Mesenchymal stem cell (in vitro differentiated cells and primary cell): ENCODE results near the gene PNRC1.
A peak's percentile ranks its signal among the peaks of the same experiment; 100 is the strongest.

ENCODE experiments used
- DNase-seq: peaks from one replicate; pipeline ENCODE4 v3.0.0-alpha.2; 2013
- H2AFZ ChIP-seq: one replicate; pipeline ENCODE4 v1.6.1; 2013; ENCODE audit warnings: low read depth, mild to moderate bottlenecking, control low read depth, inconsistent platforms, low read length, moderate library complexity
- H2AK5ac ChIP-seq: 2 replicates; pipeline ENCODE4 v1.6.1; 2013; ENCODE audit warnings: low read length, moderate library complexity, mild to moderate bottlenecking, inconsistent platforms; ENCODE audit not compliant: severe bottlenecking
- H2BK120ac ChIP-seq: one replicate; pipeline ENCODE4 v1.6.1; 2013; ENCODE audit warnings: low read depth, mild to moderate bottlenecking, inconsistent platforms, low read length, moderate library complexity
- H2BK12ac ChIP-seq, 2 experiments: one replicate each; pipeline ENCODE4 v1.6.1; 2013; ENCODE audit warnings: inconsistent platforms in 2 of 2, low read length in 2 of 2, mild to moderate bottlenecking in 2 of 2, moderate library complexity in 2 of 2, control low read depth in 1 of 2
- H2BK15ac ChIP-seq: one replicate; pipeline ENCODE4 v1.6.1; 2013; ENCODE audit warnings: mild to moderate bottlenecking, low read depth, inconsistent platforms; ENCODE audit not compliant: poor library complexity, severe bottlenecking
- H2BK5ac ChIP-seq: 2 replicates; pipeline ENCODE4 v1.6.1; 2013; ENCODE audit warnings: low read depth, mild to moderate bottlenecking, low read length, control low read depth, inconsistent platforms; ENCODE audit not compliant: poor library complexity, severe bottlenecking
- H3K14ac ChIP-seq, 2 experiments: one replicate each; pipeline ENCODE4 v1.6.1; 2013; ENCODE audit warnings: inconsistent platforms in 2 of 2, low read length in 2 of 2, control low read depth in 1 of 2, mild to moderate bottlenecking in 1 of 2, moderate library complexity in 1 of 2
- H3K18ac ChIP-seq, 2 experiments: one replicate each; pipeline ENCODE4 v1.6.1; 2013; ENCODE audit warnings: inconsistent platforms in 2 of 2, low read length in 2 of 2, control low read depth in 1 of 2, low read depth in 1 of 2, mild to moderate bottlenecking in 1 of 2
- H3K23ac ChIP-seq, 2 experiments: one replicate each; pipeline ENCODE4 v1.6.1; 2013; ENCODE audit warnings: inconsistent platforms in 2 of 2, low read length in 2 of 2, mild to moderate bottlenecking in 2 of 2, moderate library complexity in 2 of 2, control low read depth in 1 of 2
- H3K27ac ChIP-seq: 2 replicates; pipeline ENCODE4 v1.5.1; 2013; ENCODE audit warnings: mild to moderate bottlenecking, moderate library complexity, low read length, control low read depth, inconsistent platforms; ENCODE audit not compliant: poor library complexity, severe bottlenecking
- H3K27me3 ChIP-seq, 2 experiments: 2 replicates each; pipeline versions ENCODE4 v1.6.1 to v1.7.0; 2013; ENCODE audit warnings: low read length in 2 of 2, mild to moderate bottlenecking in 2 of 2, moderate library complexity in 2 of 2, control low read depth in 1 of 2, inconsistent platforms in 1 of 2; ENCODE audit not compliant: control insufficient read depth in 1 of 2, insufficient read depth in 1 of 2
- H3K36me3 ChIP-seq, 2 experiments: 2 replicates each; pipeline versions ENCODE4 v1.6.1 to v1.7.0; 2013; ENCODE audit warnings: low read length in 2 of 2, control low read depth in 1 of 2, inconsistent platforms in 1 of 2, low read depth in 1 of 2, mild to moderate bottlenecking in 1 of 2; ENCODE audit not compliant: insufficient read depth in 2 of 2, control insufficient read depth in 1 of 2
- H3K4ac ChIP-seq, 2 experiments: one replicate each; pipeline ENCODE4 v1.6.1; 2013; ENCODE audit warnings: inconsistent platforms in 2 of 2, low read length in 2 of 2, mild to moderate bottlenecking in 2 of 2, moderate library complexity in 2 of 2, control low read depth in 1 of 2, low read depth in 1 of 2
- H3K4me1 ChIP-seq: 2 replicates; pipeline ENCODE4 v1.6.1; 2013; ENCODE audit warnings: low read depth, low read length, control low read depth; ENCODE audit not compliant: control insufficient read depth, insufficient read depth
- H3K4me2 ChIP-seq: 2 replicates; pipeline ENCODE4 v1.6.1; 2013; ENCODE audit warnings: low read length, mild to moderate bottlenecking, inconsistent platforms; ENCODE audit not compliant: poor library complexity, severe bottlenecking
- H3K4me3 ChIP-seq, 2 experiments: 2 replicates each; pipeline versions ENCODE4 v1.5.1 to v1.7.0; 2013; ENCODE audit warnings: low read length in 2 of 2, mild to moderate bottlenecking in 2 of 2, control low read depth in 1 of 2, low read depth in 1 of 2; ENCODE audit not compliant: insufficient read depth in 1 of 2
- H3K79me1 ChIP-seq: replicated peaks from 2 replicates; pipeline ENCODE4 v1.6.1; 2013; ENCODE audit warnings: mild to moderate bottlenecking, control low read depth, low read length, inconsistent platforms; ENCODE audit not compliant: poor library complexity, severe bottlenecking
- H3K9ac ChIP-seq: 2 replicates; pipeline ENCODE4 v1.7.0; 2013; ENCODE audit warnings: mild to moderate bottlenecking, low read length, moderate library complexity
- H3K9me3 ChIP-seq: 2 replicates; pipeline ENCODE4 v1.7.0; 2013; ENCODE audit warnings: mild to moderate bottlenecking, low read length; ENCODE audit not compliant: control insufficient read depth
- H4K8ac ChIP-seq: one replicate; pipeline ENCODE4 v1.6.1; 2013; ENCODE audit warnings: inconsistent platforms, mild to moderate bottlenecking, low read length, moderate library complexity
- H4K91ac ChIP-seq: one replicate; pipeline ENCODE4 v1.6.1; 2013; ENCODE audit warnings: mild to moderate bottlenecking, low read length, inconsistent platforms
- WGBS: methylation state at CpG from one replicate; pipeline ENCODE4 v1.1.7; 2013; ENCODE audit warnings: mixed read lengths; 5-methylcytosine and 5-hydroxymethylcytosine counted together

The PNRC1 gene

DNA sequence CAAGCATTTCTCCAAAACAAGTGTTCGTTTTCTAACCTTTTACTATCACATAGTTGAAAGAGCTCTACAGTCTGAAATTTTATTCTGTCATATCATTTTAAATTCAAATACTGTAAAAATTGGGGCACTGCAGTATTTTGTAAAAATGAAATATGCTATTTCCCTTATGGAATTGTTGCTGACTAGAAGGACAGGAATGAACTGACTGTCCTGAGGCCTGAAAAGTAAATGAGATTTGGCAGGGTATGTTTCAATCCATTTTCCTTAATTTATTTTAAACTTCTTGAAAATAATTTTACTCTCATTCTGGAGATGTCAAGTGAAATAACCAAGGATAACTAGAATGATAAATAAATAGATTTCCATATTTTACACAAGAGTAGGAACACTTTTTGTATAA, 11.9 kb upstream of the PNRC1 start:
- Histone ChIP-seq H2AK5ac (no peak overlapping the region), H3K18ac (no peak overlapping the region), H2BK5ac (no peak overlapping the region), H3K79me1 (no peaks in the 10 kb centered on the region), H3K4me1 (no peaks in the 10 kb centered on the region), H3K27ac (no peak overlapping the region), H2BK120ac (no peak overlapping the region), H3K4me2 (no peak overlapping the region), H2BK12ac (no peak overlapping the region), H4K91ac (no peak overlapping the region), H2BK15ac (no peak overlapping the region), H3K9me3 (no peaks in the 10 kb centered on the region), H3K4ac (no peak overlapping the region), H2AFZ (no peak overlapping the region), H3K14ac (no peak overlapping the region), H3K23ac (no peak overlapping the region), H3K9ac (no peak overlapping the region), H3K36me3 (no peaks in the 10 kb centered on the region), H3K4me3 (no peak overlapping the region), H4K8ac (no peak overlapping the region), H3K27me3 (no peaks in the 10 kb centered on the region)
- DNase-seq: no peak
- WGBS: 40% methylated on average over 1 of the region's 1 CpG

DNA sequence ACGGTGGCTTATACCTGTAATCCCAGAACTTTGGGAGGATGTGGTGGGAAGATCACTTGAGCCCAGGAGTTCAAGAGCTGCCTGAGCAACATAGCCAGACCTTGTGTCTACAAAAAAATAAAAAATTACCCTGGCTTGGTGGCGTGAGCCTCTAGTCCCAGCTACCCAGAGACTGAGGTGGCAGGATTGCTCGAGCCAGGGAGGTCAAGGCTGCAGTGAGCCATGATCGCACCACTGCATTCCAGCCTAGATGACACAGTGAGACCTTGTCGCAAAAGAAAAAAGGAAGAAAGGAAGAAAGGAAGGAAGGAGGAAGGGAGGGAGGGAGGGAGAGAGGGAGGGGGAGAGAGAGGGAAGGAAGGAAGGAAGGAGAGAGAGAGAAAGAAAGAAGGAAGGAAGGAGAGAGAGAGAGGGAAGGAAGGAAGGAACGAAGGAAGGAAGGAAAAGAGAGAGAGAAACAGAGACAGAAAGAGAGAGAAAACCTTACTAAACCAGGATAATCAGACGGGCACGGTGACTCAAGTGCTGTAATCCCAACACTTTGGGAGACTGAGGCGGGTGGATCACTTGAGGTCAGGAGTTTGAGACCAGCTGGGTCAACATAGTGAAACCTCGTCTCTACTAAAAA, 10.9 kb upstream of the PNRC1 start:
- H2AFZ ChIP-seq: no peak overlapping the region
- H2BK15ac ChIP-seq: no peak overlapping the region
- H3K4ac ChIP-seq: no peak overlapping the region
- H3K4me1 ChIP-seq: no peaks in the 10 kb centered on the region
- H3K23ac ChIP-seq: no peak overlapping the region
- H3K14ac ChIP-seq: no peak overlapping the region
- H3K18ac ChIP-seq: no peak overlapping the region
- no peak overlapping the region for H3K9ac ChIP-seq
- H3K27ac ChIP-seq: no peak overlapping the region
- no peak overlapping the region for H4K8ac ChIP-seq
- WGBS: 88% methylated on average over 10 of the region's 10 CpGs
- no peak overlapping the region for H2AK5ac ChIP-seq
- no peaks in the 10 kb centered on the region for H3K79me1 ChIP-seq
- no peak for DNase-seq
- no peak overlapping the region for H3K4me2 ChIP-seq
- H3K4me3 ChIP-seq: no peak overlapping the region
- H3K27me3 ChIP-seq: no peaks in the 10 kb centered on the region
- H4K91ac ChIP-seq: no peak overlapping the region
- no peaks in the 10 kb centered on the region for H3K36me3 ChIP-seq
- H2BK5ac ChIP-seq: no peak overlapping the region
- H3K9me3 ChIP-seq: no peaks in the 10 kb centered on the region
- no peak overlapping the region for H2BK120ac ChIP-seq
- no peak overlapping the region for H2BK12ac ChIP-seq

DNA sequence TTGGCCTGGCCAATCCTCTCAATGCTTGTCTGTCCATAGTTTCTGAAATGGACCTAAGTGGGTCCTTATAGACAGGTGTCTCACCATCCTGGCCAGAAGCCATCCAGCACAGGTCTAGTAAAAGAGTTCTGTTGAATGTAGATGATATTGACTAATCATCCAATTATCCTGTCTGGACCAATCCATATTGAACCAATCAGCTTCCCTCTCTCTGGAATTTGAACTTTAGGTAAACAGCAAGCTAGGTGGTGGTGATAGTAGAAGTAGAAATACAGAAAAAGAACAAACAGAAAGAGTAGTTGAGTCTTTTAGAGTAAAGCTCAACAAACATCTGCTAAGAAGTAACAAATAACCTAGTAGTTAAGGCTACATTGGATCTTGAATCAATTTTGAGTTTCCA, 9.5 kb upstream of the PNRC1 start:
- Histone ChIP-seq H2BK12ac (no peak overlapping the region), H3K4me2 (no peak overlapping the region), H3K4me1 (no peaks in the 10 kb centered on the region), H2BK5ac (no peak overlapping the region), H3K27ac (no peak overlapping the region), H3K4me3 (no peak overlapping the region), H2BK120ac (no peak overlapping the region), H3K9ac (no peak overlapping the region), H4K91ac (no peak overlapping the region), H2AFZ (no peak overlapping the region), H3K18ac (no peak overlapping the region), H3K9me3 (no peaks in the 10 kb centered on the region), H3K23ac (no peak overlapping the region), H3K79me1 (no peaks in the 10 kb centered on the region), H2BK15ac (no peak overlapping the region), H2AK5ac (no peak overlapping the region), H3K36me3 (no peaks in the 10 kb centered on the region), H4K8ac (no peak overlapping the region), H3K4ac (no peak overlapping the region), H3K14ac (no peak overlapping the region), H3K27me3 (no peaks in the 10 kb centered on the region)
- no peak for DNase-seq

DNA sequence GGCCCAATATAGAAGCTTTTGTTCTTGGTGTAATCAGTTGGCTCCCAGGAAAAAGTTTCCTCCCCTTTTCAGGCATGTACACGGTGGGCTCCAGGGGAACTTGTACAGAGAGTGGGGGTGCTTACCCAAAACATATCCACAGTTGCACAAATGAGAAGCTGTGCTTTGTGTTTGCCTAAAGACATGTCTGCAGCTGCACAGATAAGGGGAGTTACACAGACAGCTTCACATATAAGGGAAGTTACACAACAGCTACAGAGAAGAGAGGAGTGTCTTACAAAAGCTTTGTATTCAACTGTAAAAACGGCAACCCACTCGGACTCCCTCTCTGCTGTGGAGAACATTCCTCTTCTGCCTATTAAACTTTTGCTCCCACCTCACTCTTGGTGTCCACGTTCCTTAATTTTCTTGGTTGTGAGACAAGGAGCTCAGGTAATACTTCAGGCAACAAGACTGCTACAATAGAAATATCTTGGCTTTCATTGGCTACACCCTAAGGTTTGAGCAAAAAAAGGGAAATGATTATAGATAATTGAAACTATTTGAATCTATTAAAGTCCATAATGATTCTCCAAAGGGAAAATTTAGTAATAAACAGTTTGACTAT, 7.4 kb upstream of the PNRC1 start:
- Histone ChIP-seq H2AK5ac (no peak overlapping the region), H2BK12ac (no peak overlapping the region), H3K4me3 (no peak overlapping the region), H2BK120ac (no peak overlapping the region), H3K4me2 (no peak overlapping the region), H3K23ac (no peak overlapping the region), H4K91ac (no peak overlapping the region), H3K4me1 (no peaks in the 10 kb centered on the region), H3K18ac (peak overlapping the region in 1 of 2 experiments; percentile 59), H3K79me1 (no peaks in the 10 kb centered on the region), H3K9me3 (no peaks in the 10 kb centered on the region), H3K14ac (no peak overlapping the region), H3K36me3 (no peaks in the 10 kb centered on the region), H3K27ac (no peak overlapping the region), H2BK15ac (no peak overlapping the region), H3K4ac (no peak overlapping the region), H4K8ac (peak overlapping the region; percentile 51), H2AFZ (peak overlapping the region; percentile 29), H3K9ac (no peak overlapping the region), H2BK5ac (no peak overlapping the region), H3K27me3 (no peaks in the 10 kb centered on the region)
- WGBS: 47% methylated on average over 4 of the region's 4 CpGs
- DNase-seq: peak; percentile 53
